Subcutaneous adipose tissue (tissue), 4 donors: ENCODE results near the gene MGMT. TPM values are rescaled to one million over a fixed set of nuclear protein-coding genes. Genes with fewer than 3 reads are reported as not detected.

ENCODE experiments used
- total RNA-seq, 4 donors: library from RNA; depleted of rRNA; stranded (reverse); fragments of >200 nt; gene quantifications; one replicate each; pipeline ENCODE4 v1.1.0, GENCODE V29; 2016
- TF ChIP-seq, protein P1 (sequence below): fragments of 450-650 bp; IDR thresholded peaks from one replicate; pipeline ENCODE4 v1.5.1; 2016; ENCODE audit warnings: low read depth, mild to moderate bottlenecking, control low read depth, antibody characterized with exemption, moderate library complexity

Gene MGMT
- total RNA-seq, 4 donors from 2014 or later: 27.5 to 74.8 (median 42.2) TPM

DNA sequence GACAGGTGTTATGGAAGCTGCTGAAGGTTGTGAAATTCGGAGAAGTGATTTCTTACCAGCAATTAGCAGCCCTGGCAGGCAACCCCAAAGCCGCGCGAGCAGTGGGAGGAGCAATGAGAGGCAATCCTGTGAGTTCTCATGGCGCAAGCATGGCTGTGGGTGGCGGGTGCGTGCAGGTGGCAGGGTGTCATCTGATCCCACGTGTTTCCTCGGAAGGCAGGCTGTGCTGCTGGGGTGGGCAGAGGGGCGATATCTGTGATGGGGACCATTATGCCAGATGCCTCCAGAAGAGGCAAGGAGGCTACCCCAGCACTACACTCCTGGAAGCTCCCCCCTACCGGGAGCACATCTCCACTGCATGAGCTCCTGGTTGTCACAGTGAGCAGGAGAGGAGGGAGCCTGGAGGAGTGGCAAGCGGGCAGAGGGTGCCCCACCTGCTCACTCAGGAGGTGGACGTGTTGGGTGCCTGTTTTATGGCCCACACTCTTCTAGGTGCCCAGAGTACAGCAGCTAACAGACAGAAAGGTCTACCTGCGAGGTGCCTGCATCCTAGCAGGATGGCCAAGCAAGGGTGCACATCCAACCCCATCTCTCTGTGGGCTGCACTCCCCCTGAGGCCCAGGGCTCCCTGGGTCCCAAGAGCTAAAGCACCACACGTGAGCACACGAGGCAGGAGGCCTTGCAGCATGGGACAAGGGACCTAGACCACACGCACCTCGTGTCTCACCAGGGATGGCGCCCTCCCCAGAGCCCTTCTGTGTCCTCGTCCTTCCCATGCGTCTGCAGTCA lies 292.4 kb downstream of the MGMT start:
- TF ChIP-seq, protein P1, sequence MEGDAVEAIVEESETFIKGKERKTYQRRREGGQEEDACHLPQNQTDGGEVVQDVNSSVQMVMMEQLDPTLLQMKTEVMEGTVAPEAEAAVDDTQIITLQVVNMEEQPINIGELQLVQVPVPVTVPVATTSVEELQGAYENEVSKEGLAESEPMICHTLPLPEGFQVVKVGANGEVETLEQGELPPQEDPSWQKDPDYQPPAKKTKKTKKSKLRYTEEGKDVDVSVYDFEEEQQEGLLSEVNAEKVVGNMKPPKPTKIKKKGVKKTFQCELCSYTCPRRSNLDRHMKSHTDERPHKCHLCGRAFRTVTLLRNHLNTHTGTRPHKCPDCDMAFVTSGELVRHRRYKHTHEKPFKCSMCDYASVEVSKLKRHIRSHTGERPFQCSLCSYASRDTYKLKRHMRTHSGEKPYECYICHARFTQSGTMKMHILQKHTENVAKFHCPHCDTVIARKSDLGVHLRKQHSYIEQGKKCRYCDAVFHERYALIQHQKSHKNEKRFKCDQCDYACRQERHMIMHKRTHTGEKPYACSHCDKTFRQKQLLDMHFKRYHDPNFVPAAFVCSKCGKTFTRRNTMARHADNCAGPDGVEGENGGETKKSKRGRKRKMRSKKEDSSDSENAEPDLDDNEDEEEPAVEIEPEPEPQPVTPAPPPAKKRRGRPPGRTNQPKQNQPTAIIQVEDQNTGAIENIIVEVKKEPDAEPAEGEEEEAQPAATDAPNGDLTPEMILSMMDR: no peak

DNA sequence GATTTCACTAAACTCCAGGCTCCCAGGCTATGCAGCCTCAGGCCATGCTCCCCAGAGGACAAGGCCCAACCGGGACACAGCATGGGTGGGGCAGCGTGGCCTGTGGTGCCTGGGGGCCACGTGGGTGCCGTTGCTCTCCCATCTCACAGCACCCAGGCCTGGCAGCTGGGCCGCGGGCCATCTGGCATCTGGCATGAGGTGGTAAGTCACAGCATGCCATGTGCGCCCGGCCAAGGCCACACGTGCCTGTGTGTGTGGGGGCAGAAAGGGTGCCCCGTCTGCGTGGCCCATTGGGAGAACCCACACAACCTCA lies 292.9 kb downstream of the MGMT start:
- TF ChIP-seq, protein P1: no peak

DNA sequence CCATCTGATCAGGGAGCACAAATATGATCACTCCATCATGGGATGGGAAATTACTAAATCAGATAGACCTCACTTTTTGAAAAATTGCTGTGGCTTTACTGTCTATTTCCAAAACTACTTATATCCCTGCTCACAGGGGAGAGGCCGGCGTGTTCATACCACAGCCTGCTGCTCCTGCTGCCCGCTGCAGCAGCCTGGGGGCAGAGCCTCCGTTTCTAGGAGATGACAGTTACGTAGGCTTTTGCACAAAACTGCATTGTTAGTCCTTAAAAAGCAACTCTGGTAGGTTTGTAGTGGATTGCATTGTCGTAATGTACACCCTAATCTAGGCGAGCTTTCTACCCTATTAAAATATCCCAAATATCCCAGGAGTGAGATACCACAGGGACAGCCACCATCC lies 293.4 kb downstream of the MGMT start:
- TF ChIP-seq, protein P1: no peak

DNA sequence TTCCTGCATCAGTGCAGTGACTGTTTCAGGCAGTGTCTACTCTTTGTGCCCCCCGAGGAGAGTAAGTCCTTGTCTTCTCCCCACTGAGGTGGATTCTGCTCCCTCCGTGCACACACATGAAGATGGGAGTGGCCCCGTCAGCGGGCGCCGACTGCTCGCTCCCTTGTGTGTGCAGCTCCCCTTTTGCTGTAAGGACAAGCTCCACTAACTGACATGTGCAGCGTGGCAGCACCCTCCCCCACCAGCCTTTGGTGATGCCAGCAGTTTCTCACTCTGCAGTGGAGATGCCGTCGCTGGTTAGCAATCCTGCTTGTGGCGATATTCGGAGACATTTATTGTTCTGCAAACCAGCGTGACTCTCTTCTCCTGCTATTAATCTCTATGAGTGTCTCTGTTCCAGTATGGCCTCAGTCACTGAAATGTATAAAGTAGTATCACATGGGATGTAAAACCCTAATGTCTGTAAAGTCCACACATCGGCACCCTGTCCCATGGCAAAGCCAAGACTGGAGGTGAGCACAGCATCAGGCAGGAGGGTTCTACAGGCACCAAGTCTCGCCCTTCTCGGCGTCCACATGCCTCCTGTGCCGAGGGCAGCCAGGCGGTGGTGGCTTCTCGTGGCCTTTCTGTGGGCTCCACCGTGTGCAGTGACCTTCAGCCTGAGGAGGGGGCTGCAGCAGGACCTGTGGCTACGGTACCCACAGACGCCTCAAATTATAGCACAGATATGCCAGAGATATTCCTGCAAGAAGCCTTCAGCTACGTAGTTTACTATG lies 294.3 kb downstream of the MGMT start:
- TF ChIP-seq, protein P1: no peak

DNA sequence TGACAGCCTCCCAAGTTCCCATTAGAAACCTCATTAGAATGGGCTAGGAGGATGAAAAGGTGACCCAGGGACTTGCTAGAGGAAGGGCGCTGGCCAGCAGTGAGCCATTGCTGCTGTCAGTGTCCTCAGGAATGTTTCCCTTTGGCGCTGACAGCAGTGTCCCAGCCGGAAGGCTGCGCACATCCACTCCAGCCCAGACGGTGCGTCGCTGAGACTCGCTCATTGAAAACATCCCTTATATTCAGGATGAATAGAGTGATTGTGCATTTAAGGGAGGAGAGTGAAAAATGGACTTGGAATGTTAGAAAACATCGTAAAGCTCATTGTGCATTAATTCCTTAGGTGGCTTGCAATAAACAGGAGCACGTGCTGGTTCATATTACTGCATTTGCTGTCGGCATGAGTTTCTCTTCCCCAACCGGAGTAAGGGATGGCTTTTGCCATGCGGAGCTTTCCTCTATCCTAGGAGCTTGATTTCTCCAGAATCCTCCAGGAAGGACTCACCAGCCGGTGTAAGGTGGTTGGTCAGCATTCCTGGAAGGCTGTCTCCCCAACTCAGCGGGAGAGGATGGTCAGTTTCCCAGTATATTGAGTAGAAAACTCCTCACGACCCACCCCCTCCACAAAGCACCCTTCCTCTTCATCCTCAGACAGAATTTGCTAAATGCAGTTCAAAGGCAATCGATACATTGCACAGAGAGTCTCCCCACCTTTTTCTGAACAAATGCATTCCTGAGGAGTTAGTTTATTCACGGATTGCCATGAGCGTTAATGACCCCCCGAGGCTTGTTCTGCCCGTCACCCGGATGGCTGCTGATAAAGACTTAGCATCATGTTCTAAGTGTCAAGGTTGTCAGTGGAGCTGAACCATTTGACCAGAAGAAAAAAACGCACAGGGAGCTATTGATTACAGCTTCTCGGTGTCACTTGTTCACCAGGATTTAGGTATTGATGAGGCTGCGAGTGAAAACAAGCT lies 295.2 kb downstream of the MGMT start:
- TF ChIP-seq, protein P1: no peak

DNA sequence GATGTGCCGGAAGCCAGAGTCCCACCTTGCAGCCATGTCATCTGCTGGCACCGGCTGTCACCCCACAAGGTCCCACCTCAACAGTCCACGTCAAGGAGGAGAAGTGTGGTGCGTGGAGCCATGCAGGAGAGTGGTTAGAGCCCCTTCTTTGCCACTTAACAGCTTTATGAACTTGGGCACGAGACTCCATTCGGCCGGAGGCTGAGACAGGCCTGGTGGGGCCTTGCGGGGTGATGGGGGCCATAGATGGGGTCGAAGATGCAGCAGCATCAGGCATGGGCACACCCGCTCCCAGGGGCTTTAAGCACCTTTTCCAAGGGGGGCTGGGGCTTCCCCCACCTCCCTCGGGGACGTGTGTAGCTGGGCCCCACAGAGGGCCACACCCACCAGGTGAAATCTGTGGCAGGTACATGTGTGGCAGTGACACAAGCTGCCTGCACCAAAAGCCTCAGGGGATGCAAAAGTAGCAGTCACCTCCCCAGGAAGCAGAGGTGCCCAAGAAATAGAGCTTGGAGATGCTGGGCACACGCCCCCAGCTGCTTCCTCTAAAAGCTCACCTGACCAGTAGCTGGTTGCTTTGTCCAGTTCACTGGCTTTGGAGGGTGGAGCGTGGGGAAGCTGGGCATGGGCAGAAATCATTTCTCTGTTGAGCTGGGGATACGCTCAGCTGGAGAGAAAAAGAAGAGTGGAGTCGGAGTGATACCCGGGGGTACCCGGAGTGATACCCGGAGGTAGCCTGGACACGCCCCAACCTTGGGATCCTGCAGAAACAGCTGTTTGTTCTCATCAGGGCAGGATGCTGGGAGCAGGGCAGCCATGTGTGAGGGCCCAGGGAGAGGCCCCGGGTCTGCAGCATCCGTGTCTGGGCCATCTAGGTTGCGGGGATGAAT lies 297.2 kb downstream of the MGMT start:
- TF ChIP-seq, protein P1: no peak
